A549 (cell line): Measurements from ENCODE around the gene PACS1. TPM values are rescaled to one million over a fixed set of nuclear protein-coding genes. Genes with fewer than 3 reads are reported as not detected.
A peak's percentile ranks its signal among the peaks of the same experiment; 100 is the strongest.
"Not testable (repeated sequence)": the region's sequence is repeated elsewhere in the genome, so short reads cannot be mapped to it uniquely, and the experiment has no call there.

Experiments
- ATAC-seq, 2 experiments: fragments of 200-7000 bp in 1 of 2; fragments of >200 bp in 1 of 2; cut with Nextera tagmentation in 1 of 2; cut with Tn5 transposase in 1 of 2; 3 replicates each; pipeline versions ENCODE4 v1.8.0 to v1.9.1; 2018 to 2020; ENCODE audit warnings: mild to moderate bottlenecking in 1 of 2, moderate library complexity in 1 of 2
- CTCF ChIA-PET: fragments of 300-600 bp; sonication (Branson Sonifier 250); formaldehyde crosslinking; extraction: SDS; loops from one replicate; lab custom pipeline; 2021; ENCODE audit warnings: antibody characterized with exemption, inconsistent platforms; lab: Yijun Ruan, JAX
- POLR2A ChIA-PET: fragments of 350-600 bp; formaldehyde crosslinking; extraction: SDS; loops from one replicate; lab custom pipeline; 2021; ENCODE audit warnings: antibody characterized with exemption, inconsistent platforms; lab: Yijun Ruan, JAX
- DNase-seq, 2 experiments: peaks; one replicate each; pipeline versions ENCODE4 v3.0.0 to v3.0.0-alpha.2; 2011 to 2016; ENCODE audit warnings: low read depth in 1 of 2, low spot score in 1 of 2
- FAIRE-seq: peaks from 2 replicates; lab custom pipeline; 2011; peaks lifted over from hg19 to GRCh38; lab: Jason Lieb, UNC
- H3K27ac ChIP-seq, 2 experiments: fragments of >200 bp; sonication (Bioruptor Twin); formaldehyde crosslinking; 3 replicates each; pipeline ENCODE4 v1.5.1; 2016 to 2017
- H3K4me1 ChIP-seq: fragments of >200 bp; sonication (Bioruptor Twin); formaldehyde crosslinking; 3 replicates; pipeline ENCODE4 v1.6.1; 2016
- H3K4me2 ChIP-seq: fragments of >200 bp; sonication (Bioruptor Twin); formaldehyde crosslinking; 3 replicates; pipeline ENCODE4 v1.6.1; 2016
- H3K4me3 ChIP-seq: fragments of >200 bp; sonication (Bioruptor Twin); formaldehyde crosslinking; 3 replicates; pipeline ENCODE4 v1.5.1; 2016
- H3K9me3 ChIP-seq: fragments of >200 bp; sonication (Bioruptor Twin); formaldehyde crosslinking; 3 replicates; pipeline ENCODE4 v1.6.1; 2016
- CEBPB ChIP-seq, 2 experiments: fragments of >200 bp in 1 of 2; sonication (Bioruptor Twin) in 1 of 2; formaldehyde crosslinking in 1 of 2; IDR thresholded peaks; 2 replicates each; pipeline ENCODE4 v1.6.1; 2012 to 2016
- EHMT2 ChIP-seq: fragments of 200-600 bp; sonication (generic); IDR thresholded peaks from 2 replicates; pipeline ENCODE4 v1.6.1; 2016; ENCODE audit warnings: antibody characterized with exemption, low read depth, mild to moderate bottlenecking, moderate library complexity
- FOSL2 ChIP-seq, 2 experiments: fragments of 450-650 bp in 1 of 2; fragments of >200 bp in 1 of 2; sonication (Bioruptor Twin) in 1 of 2; formaldehyde crosslinking; IDR thresholded peaks; 2 replicates each; pipeline versions ENCODE4 v1.5.0 to v1.6.1; 2016 to 2020; ENCODE audit warnings: mild to moderate bottlenecking in 1 of 2, moderate library complexity in 1 of 2
- GATA3 ChIP-seq: IDR thresholded peaks from 2 replicates; pipeline ENCODE4 v1.6.1; 2012; ENCODE audit warnings: borderline replicate concordance
- JUNB ChIP-seq: fragments of >200 bp; sonication (Bioruptor Twin); formaldehyde crosslinking; IDR thresholded peaks from 2 replicates; pipeline ENCODE4 v1.6.1; 2016
- MAFK ChIP-seq: fragments of 450-650 bp; IDR thresholded peaks from 2 replicates; pipeline ENCODE4 v1.6.1; 2014; ENCODE audit not compliant: partially characterized antibody
- MAX ChIP-seq: IDR thresholded peaks from 2 replicates; pipeline ENCODE4 v1.6.1; 2012
- NFE2L2 ChIP-seq: fragments of 150-350 bp; conservative IDR thresholded peaks from 2 replicates; pipeline ENCODE4 v1.6.1; 2014; ENCODE audit warnings: low read length
- NR3C1 ChIP-seq: fragments of >200 bp; sonication (Bioruptor Twin); formaldehyde crosslinking; IDR thresholded peaks from 3 replicates; pipeline ENCODE4 v1.6.1; 2017
- RFX5 ChIP-seq: fragments of 450-650 bp; IDR thresholded peaks from 2 replicates; pipeline ENCODE4 v1.7.1; 2014; ENCODE audit warnings: antibody characterized with exemption, mild to moderate bottlenecking, moderate library complexity
- SMC3 ChIP-seq: fragments of >200 bp; sonication (Bioruptor Twin); formaldehyde crosslinking; IDR thresholded peaks from 3 replicates; pipeline ENCODE4 v1.6.1; 2018; ENCODE audit warnings: inconsistent platforms
- ZC3H11A ChIP-seq: fragments of 450-650 bp; IDR thresholded peaks from 2 replicates; pipeline ENCODE4 v1.6.1; 2014; ENCODE audit warnings: antibody characterized with exemption, mild to moderate bottlenecking
- ZFP36 ChIP-seq: fragments of 450-650 bp; IDR thresholded peaks from 2 replicates; pipeline ENCODE4 v1.6.1; 2014; ENCODE audit warnings: borderline replicate concordance; ENCODE audit not compliant: partially characterized antibody
- WGBS: methylation state at CpG from one replicate; pipeline ENCODE4 v1.1.6; 2017; ENCODE audit errors: missing lambda C conversion rate; 5-methylcytosine and 5-hydroxymethylcytosine counted together
- polyA plus RNA-seq, 4 experiments: library from polyadenylated mRNA; depleted of rRNA in 3 of 4; stranded (reverse); fragments of >200 nt; fragmentation: RNase III in 1 of 4; extraction: RNeasy Plus Mini Kit Qiagen cat#74134 plus additional on column Dnase treatment in 1 of 4; gene quantifications; 2 replicates in 3 of 4; 3 replicates in 1 of 4; pipeline ENCODE4 v1.2.3, GENCODE V29; 2011 to 2017
- TF ChIP-seq, protein P1 (sequence below): IDR thresholded peaks from 2 replicates; pipeline ENCODE4 v1.6.1; 2012

Gene PACS1
- polyA plus RNA-seq, 2 of the 4 experiments (the other 2 are of a cell fraction) = 48.2 to 59.1 TPM

- no peak overlapping the region for H3K4me3 ChIP-seq
- H3K27ac ChIP-seq = no peak overlapping the region
- no peak for FAIRE-seq
- ChIA-PET CTCF (interaction anchor here (0.9 to 1.2 kb wide), 3 partner anchors 39 to 205 kb away, joined by 3 to 4 read pairs (median 3); partner anchors contain the start of gene RIN1), POLR2A (interaction anchor here (1.0 kb wide), 1 partner anchor 17 kb away, joined by 3 read pairs; the partner anchor contains the start of gene YIF1A)
- H3K4me2 ChIP-seq = no peak overlapping the region
- no peaks in the 10 kb centered on the region for H3K9me3 ChIP-seq
- TF ChIP-seq MAFK (no peak), JUNB (no peak), SMC3 (no peak), NFE2L2 (no peak)
- H3K4me1 ChIP-seq = peaks cover 8% of the 10 kb centered on the region; the same call in 2 of the 3 replicates
- WGBS = 80% methylated on average over 2 of the region's 2 CpGs
- no peak for ATAC-seq
- DNase-seq = no peak
These were observed 202.5 kb downstream of the PACS1 start for GRCh38 chr11:66272596-66272995.

DNA sequence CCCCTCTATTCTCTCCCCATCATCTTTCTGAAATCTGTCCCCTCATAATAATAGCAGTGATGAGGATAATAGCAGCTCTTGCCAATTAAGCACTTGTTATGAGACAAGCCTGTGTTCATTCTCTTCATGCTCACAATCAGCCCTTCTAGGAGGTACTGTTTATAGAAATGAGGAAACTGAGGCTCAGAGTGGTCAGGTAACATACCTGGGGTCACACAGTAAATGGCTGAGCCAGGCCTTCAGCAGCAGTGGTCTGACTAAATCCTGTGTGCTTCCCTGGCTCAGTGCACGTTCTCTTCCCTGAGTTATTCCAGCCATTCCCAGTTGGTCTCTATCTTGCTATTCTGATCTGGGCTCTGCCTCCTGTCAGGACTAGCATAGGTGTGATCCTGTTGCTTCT, 204.1 kb downstream of the PACS1 start:
- CTCF ChIA-PET = no interaction called here
- H3K9me3 ChIP-seq = no peaks in the 10 kb centered on the region
- no peak overlapping the region for H3K4me3 ChIP-seq
- WGBS = 65% methylated on average over 1 of the region's 1 CpG
- FAIRE-seq (no peak), ATAC-seq (no peak), DNase-seq (no peak)
- H3K27ac ChIP-seq = no peak overlapping the region
- no peak overlapping the region for H3K4me2 ChIP-seq
- H3K4me1 ChIP-seq = peaks cover 16% of the 10 kb centered on the region
- TF ChIP-seq NR3C1 (no peak), ZFP36 (peak; percentile 17)
- TF ChIP-seq, all 56 proteins: peak for 1
- POLR2A ChIA-PET = no interaction called here

GRCh38 chr11:66275396-66275795, 205.3 kb downstream of the PACS1 start:
- FAIRE-seq (no peak), DNase-seq (no peak), ATAC-seq (no peak)
- no peaks in the 10 kb centered on the region for H3K9me3 ChIP-seq
- CTCF ChIA-PET = interaction anchor here (1.2 kb wide), 1 partner anchor 17 kb away, joined by 4 read pairs; no protein-coding TSS in a partner anchor
- H3K4me2 ChIP-seq = no peak overlapping the region
- H3K4me1 ChIP-seq = peaks cover 8% of the 10 kb centered on the region; the same call in 2 of the 3 replicates
- TF ChIP-seq CEBPB (IDR thresholded peaks at IDR 0.05) (no peak), FOSL2 (IDR thresholded peaks at IDR 0.05) (no peak), FOSL2 (CRISPR knock-in tag; IDR thresholded peaks at IDR 0.05) (no peak), SMC3 (no peak), ZFP36 (no peak), EHMT2 (no peak), GATA3 (no peak), MAX (no peak)
- TF ChIP-seq, protein P1, sequence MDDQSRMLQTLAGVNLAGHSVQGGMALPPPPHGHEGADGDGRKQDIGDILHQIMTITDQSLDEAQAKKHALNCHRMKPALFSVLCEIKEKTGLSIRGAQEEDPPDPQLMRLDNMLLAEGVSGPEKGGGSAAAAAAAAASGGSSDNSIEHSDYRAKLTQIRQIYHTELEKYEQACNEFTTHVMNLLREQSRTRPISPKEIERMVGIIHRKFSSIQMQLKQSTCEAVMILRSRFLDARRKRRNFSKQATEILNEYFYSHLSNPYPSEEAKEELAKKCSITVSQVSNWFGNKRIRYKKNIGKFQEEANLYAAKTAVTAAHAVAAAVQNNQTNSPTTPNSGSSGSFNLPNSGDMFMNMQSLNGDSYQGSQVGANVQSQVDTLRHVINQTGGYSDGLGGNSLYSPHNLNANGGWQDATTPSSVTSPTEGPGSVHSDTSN = no peak
- no peak overlapping the region for H3K27ac ChIP-seq
- no peak overlapping the region for H3K4me3 ChIP-seq
- 97% methylated on average over 7 of the region's 8 CpGs for WGBS
- POLR2A ChIA-PET = no interaction called here

DNA sequence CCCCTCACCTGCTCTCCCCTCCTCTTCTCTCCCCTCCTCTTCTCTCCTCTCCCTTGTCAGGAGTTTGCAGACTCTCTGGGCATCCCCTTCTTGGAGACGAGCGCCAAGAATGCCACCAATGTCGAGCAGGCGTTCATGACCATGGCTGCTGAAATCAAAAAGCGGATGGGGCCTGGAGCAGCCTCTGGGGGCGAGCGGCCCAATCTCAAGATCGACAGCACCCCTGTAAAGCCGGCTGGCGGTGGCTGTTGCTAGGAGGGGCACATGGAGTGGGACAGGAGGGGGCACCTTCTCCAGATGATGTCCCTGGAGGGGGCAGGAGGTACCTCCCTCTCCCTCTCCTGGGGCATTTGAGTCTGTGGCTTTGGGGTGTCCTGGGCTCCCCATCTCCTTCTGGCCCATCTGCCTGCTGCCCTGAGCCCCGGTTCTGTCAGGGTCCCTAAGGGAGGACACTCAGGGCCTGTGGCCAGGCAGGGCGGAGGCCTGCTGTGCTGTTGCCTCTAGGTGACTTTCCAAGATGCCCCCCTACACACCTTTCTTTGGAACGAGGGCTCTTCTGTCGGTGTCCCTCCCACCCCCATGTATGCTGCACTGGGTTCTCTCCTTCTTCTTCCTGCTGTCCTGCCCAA, 206.0 kb downstream of the PACS1 start:
- no peak overlapping the region for H3K4me2 ChIP-seq
- POLR2A ChIA-PET = no interaction called here
- no peak overlapping the region for H3K27ac ChIP-seq
- no peak for DNase-seq
- no peak for TF ChIP-seq ZC3H11A
- no peak for TF ChIP-seq RFX5
- no peak for TF ChIP-seq GATA3
- CTCF ChIA-PET = interaction anchor here (1.2 kb wide), 1 partner anchor 17 kb away, joined by 4 read pairs; no protein-coding TSS in a partner anchor
- FAIRE-seq = no peak
- no peak overlapping the region for H3K4me3 ChIP-seq
- no peaks in the 10 kb centered on the region for H3K9me3 ChIP-seq
- 91% methylated on average over 14 of the region's 14 CpGs for WGBS
- H3K4me1 ChIP-seq = peaks cover 15% of the 10 kb centered on the region; the same call in 2 of the 3 replicates
- no peak for ATAC-seq

DNA sequence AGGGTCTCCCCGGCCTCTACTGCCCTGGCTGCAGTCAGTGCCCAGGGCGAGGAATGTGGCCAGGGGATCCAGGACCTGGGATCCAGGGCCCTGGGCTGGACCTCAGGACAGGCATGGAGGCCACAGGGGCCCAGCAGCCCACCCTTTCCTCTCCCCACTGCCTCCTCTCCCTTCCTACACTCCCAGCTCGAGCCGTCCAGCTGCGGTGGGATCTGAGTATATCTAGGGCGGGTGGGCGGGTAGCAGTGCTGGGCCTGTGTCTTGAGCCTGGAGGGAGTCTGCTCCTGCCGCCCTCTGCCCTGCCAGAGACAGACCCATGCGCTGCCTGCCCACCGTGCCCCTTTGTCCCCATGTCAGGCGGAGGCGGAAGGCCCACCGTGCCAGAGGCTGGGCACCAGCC, 206.5 kb downstream of the PACS1 start:
- ATAC-seq = peak in 1 of 2 experiments; percentile 1; a peak in 1 of 6 replicates
- CTCF ChIA-PET = interaction anchor here (1.3 kb wide), 1 partner anchor 10 kb away, joined by 3 read pairs; no protein-coding TSS in a partner anchor
- not testable (repeated sequence) for H3K27ac ChIP-seq, FAIRE-seq, H3K4me3 ChIP-seq, H3K9me3 ChIP-seq, DNase-seq, H3K4me2 ChIP-seq
- POLR2A ChIA-PET = interaction anchor here (0.5 kb wide), 1 partner anchor 32 kb away, joined by 3 read pairs; no protein-coding TSS in a partner anchor
- peaks cover 19% of the 10 kb centered on the region; the same call in 2 of the 3 replicates for H3K4me1 ChIP-seq
- WGBS = 90% methylated on average over 13 of the region's 13 CpGs

DNA sequence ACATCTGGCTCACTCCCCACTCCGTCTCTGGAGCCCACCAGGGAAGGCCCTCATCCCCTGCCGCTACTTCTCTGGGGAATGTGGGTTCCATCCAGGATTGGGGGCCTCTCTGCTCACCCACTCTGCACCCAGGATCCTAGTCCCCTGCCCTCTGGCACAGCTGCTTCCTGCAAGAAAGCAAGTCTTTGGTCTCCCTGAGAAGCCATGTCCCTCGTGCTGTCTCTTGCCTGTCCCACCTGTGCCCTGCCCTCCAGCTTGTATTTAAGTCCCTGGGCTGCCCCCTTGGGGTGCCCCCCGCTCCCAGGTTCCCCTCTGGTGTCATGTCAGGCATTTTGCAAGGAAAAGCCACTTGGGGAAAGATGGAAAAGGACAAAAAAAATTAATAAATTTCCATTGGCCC, 207.0 kb downstream of the PACS1 start:
- peak in 1 of 2 experiments; percentile 3; a peak in 2 of 6 replicates for ATAC-seq
- not testable (repeated sequence) for DNase-seq, H3K27ac ChIP-seq, H3K9me3 ChIP-seq, H3K4me2 ChIP-seq, FAIRE-seq, H3K4me3 ChIP-seq
- 86% methylated on average over 4 of the region's 4 CpGs for whole genome bisulfite sequencing
- H3K4me1 ChIP-seq = peaks cover 22% of the 10 kb centered on the region
- ChIA-PET POLR2A (interaction anchor here (0.5 to 1.5 kb wide), 2 partner anchors 9 to 32 kb away, joined by 3 read pairs; no protein-coding TSS in a partner anchor), CTCF (interaction anchor here (1.3 kb wide), 1 partner anchor 9 kb away, joined by 3 read pairs; no protein-coding TSS in a partner anchor)
